Ovary (tissue), 3 donors: Measurements from ENCODE around the gene RETREG3.

Experiments used
- POLR2A ChIP-seq: fragments of 450-650 bp; IDR thresholded peaks from one replicate; pipeline ENCODE4 v1.6.1; 2017; ENCODE audit warnings: antibody characterized with exemption, mild to moderate bottlenecking, moderate library complexity
- TF ChIP-seq, protein P1 (sequence below), 3 donors: fragments of 450-650 bp in 2 of 3; fragments of 200-600 bp in 1 of 3; IDR thresholded peaks; one replicate each; pipeline versions ENCODE4 v1.5.1 to v1.8.0; 2016 to 2022; ENCODE audit warnings: antibody characterized with exemption in 3 of 3, mild to moderate bottlenecking in 1 of 3
- donor health status: DM: no; HTN: no; CAD: no.

DNA sequence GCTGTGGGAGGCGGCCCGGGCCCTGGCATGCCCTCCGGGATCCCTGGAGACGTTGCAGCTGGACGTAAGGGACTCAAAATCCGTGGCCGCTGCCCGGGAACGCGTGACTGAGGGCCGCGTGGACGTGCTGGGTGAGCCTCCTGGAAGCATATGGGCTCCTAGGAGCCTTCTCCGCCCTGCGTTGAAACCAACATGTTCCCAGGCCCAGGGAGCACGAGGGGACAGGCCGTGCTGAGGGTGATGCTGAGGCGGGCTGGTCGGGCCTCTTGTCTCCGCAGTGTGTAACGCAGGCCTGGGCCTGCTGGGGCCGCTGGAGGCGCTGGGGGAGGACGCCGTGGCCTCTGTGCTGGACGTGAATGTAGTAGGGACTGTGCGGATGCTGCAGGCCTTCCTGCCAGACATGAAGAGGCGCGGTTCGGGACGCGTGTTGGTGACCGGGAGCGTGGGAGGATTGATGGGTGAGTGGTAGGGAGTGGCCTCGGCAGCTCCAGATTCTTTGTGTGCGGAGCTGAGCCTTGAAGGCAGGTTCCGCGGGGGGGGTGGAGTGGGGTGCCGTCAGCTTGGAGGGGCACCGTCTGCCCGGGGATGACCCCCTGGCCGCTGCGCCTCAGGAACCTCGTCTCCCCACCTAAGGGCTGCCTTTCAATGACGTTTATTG is 55.9 kb downstream of the RETREG3 start:
- no peak for TF ChIP-seq POLR2A
- TF ChIP-seq, protein P1, sequence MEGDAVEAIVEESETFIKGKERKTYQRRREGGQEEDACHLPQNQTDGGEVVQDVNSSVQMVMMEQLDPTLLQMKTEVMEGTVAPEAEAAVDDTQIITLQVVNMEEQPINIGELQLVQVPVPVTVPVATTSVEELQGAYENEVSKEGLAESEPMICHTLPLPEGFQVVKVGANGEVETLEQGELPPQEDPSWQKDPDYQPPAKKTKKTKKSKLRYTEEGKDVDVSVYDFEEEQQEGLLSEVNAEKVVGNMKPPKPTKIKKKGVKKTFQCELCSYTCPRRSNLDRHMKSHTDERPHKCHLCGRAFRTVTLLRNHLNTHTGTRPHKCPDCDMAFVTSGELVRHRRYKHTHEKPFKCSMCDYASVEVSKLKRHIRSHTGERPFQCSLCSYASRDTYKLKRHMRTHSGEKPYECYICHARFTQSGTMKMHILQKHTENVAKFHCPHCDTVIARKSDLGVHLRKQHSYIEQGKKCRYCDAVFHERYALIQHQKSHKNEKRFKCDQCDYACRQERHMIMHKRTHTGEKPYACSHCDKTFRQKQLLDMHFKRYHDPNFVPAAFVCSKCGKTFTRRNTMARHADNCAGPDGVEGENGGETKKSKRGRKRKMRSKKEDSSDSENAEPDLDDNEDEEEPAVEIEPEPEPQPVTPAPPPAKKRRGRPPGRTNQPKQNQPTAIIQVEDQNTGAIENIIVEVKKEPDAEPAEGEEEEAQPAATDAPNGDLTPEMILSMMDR (IDR thresholded peaks at IDR 0.05) = no peak
